BJ (cell line): Measurements from ENCODE around the gene SKIC8. TPM values are rescaled to one million over a fixed set of nuclear protein-coding genes. Genes with fewer than 3 reads are reported as not detected.

Source experiments
- CTCF ChIA-PET: fragments of 350-600 bp; formaldehyde crosslinking; extraction: SDS; loops from one replicate; lab custom pipeline; 2021; ENCODE audit warnings: antibody characterized with exemption, inconsistent platforms; lab: Yijun Ruan, JAX
- POLR2A ChIA-PET: fragments of 300-600 bp; sonication (Branson Sonifier 250); formaldehyde crosslinking; extraction: SDS; loops from one replicate; lab custom pipeline; 2021; ENCODE audit warnings: antibody characterized with exemption; lab: Charles Lee
- DNase-seq: peaks from one replicate; pipeline ENCODE4 v3.0.0-alpha.2; 2011; ENCODE audit warnings: low read depth
- H3K27me3 ChIP-seq: 2 replicates; pipeline ENCODE4 v1.6.0; 2011; ENCODE audit warnings: low read length; ENCODE audit not compliant: control insufficient read depth, insufficient read depth
- H3K36me3 ChIP-seq: 2 replicates; pipeline ENCODE4 v1.5.1; 2011; ENCODE audit warnings: low read length; ENCODE audit not compliant: control insufficient read depth, insufficient read depth
- H3K4me3 ChIP-seq: 2 replicates; pipeline ENCODE4 v1.5.1; 2011; ENCODE audit warnings: low read depth, mild to moderate bottlenecking, control low read depth, low read length
- CTCF ChIP-seq: IDR thresholded peaks from 2 replicates; pipeline ENCODE4 v1.5.1; 2011; ENCODE audit warnings: low read depth, mild to moderate bottlenecking, control low read depth, inconsistent platforms, low read length, moderate library complexity; ENCODE audit not compliant: insufficient read depth
- polyA minus RNA-seq: library from RNA; depleted of rRNA, polyadenylated mRNA; stranded (reverse); fragments of >200 nt; gene quantifications from 2 replicates; pipeline ENCODE4 v1.2.3, GENCODE V29; 2011; rRNA and poly(A)+ RNA removed
- polyA plus RNA-seq: library from polyadenylated mRNA; depleted of rRNA; stranded (reverse); fragments of >200 nt; gene quantifications from 2 replicates; pipeline ENCODE4 v1.2.3, GENCODE V29; 2011; rRNA removed

SKIC8 gene
- 72.8 and 73.4 TPM in 2 replicates for polyA plus RNA-seq
- 20.5 and 35.3 TPM in 2 replicates for polyA minus RNA-seq

DNA sequence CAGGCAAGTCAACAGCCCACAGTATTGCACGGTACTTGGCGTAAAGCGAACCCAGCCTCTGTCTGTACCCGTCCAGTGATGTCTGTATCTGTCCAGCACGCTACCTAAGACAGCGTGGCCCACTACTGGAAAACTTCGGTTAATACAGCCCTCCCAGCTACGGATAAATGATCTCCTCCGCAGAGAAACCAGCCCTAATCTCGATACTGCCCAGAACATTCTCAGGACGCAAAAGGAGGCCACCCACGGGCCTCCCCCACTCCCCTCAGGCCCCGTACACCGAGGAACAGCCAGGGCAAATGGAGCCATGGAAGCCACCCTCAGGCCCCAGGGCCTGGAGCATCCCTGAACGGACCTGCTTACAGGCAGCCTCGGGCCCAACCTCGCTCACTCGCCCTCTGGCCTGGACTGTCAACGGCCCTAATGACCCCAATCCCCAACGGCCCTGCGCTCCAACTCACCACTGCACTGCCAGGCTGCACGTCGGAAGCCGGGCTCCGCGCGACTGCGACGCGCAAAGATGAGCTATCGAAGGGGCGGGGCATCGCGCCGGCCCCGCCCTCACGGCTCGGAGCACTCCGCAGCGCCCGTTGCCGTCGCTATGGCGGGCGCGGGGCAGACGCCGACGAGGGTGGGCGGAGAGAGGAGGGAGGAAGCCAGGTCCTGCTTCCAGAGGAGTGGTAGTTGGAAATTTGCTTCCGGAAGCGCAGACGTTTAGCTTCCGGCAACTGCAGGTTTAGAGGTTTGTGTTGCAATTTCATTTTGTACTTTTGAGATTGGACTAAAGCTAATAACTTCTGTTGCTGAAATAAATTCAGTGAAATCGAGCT is at the start of gene SKIC8:
Gene SKIC8, minus strand, starts transcription at position 509 of the 830 bp plus-strand sequence. CDS start 3,923 bp downstream, outside the sequence.
- TF ChIP-seq CTCF, result 0 out of 2 replicates have a peak, but pooled peaks have one; percentile 1
- peak; percentile 62 for DNase-seq
- POLR2A ChIA-PET, result interaction anchor here (0.6 to 0.8 kb wide), 3 partner anchors 86 to 138 kb away, joined by 3 to 5 read pairs (median 5); no protein-coding TSS in a partner anchor
- no peaks in the 10 kb centered on the region for H3K27me3 ChIP-seq
- H3K4me3 ChIP-seq, result peak within 1 kb of the TSS; percentile 68
- CTCF ChIA-PET, result interaction anchor here (0.8 to 1.8 kb wide), 6 partner anchors 10 to 191 kb away, joined by 3 to 5 read pairs (median 4); no protein-coding TSS in a partner anchor
- peaks cover 1% of the 10 kb centered on the region; the same call in 1 of the 2 replicates for H3K36me3 ChIP-seq

DNA sequence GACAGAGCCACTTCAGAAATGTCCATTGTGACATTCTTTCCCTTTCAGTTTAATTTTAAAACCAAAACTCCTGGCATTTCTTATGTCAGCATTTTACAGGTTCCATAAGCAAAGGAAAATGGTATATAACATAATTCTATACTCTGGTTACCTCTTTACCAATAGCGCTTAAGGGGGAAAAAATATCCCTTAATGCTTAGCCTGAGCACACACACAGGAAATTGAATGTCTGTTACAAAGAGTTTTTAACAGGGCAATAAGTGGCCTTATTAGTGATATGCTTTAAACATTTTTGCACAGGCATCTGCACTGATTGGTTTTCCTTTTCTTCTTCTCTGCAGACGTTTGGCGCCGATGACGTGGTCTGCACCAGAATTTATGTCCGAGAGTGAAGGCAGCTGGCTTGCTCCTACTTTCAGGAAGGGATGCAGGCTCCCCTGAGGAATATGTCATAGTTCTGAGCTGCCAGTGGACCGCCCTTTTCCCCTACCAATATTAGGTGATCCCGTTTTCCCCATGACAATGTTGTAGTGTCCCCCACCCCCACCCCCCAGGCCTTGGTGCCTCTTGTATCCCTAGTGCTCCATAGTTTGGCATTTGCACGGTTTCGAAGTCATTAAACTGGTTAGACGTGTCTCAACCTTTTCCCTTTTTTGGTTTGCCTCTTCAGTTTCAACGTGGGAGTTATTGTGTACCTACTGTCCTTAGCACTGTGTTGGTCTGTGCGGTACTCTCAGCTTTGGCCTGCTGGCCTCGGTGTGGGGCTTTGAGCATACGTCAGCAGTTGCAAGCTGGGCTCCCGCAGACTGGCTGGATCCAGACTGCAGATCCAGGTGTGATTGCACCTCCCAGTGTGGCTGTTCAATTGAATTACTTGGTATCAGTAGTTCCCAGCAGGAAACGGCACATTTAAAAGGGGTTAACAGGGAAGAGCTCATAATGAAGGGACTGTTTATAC is 48.5 kb upstream of the SKIC8 start:
- no peak for DNase-seq
- Histone ChIP-seq H3K27me3 (peaks cover 27% of the 10 kb centered on the region), H3K4me3 (no peak overlapping the region), H3K36me3 (no peaks in the 10 kb centered on the region)
- ChIA-PET CTCF (interaction anchor here (1.0 kb wide), 1 partner anchor 8 kb away, joined by 3 read pairs; no protein-coding TSS in a partner anchor), POLR2A (no interaction called here)
- no peak for TF ChIP-seq CTCF

DNA sequence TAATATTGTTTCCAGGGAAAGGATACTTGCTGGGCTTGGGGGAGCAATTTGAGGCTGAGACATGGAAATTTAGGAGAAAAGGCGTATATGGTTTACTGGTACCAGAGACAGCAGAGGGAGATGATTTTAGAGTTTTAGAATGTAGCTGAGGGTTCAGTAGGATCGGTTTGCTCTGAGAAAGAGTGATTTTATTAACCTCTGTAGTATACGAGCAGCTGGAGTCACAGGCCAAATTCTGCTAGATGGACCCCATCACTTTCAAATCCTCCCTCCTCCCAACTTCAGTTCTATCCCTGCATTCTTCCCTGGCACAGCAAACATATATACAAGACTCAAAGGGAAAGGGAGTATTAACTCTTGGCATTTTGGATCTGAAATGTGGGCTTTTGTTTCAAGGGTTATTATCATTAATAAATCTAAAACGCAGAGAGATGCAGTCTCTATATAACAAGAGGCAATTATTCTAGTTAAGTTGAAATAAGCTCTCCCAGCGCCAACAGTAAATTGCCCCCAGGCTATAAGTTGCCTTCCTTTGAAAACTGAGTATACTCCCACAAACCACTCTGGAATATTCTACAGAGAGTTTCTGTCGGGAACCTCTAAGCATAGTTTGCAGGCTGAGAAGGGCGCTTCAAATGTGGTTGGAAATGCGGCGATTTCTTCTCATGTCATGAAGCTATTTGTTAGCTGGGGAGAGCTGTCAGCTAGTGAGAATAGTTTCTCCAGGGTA is 46.2 kb upstream of the SKIC8 start:
- no peak for DNase-seq
- no peak for TF ChIP-seq CTCF
- H3K27me3 ChIP-seq, result peaks cover 43% of the 10 kb centered on the region
- no peak overlapping the region for H3K4me3 ChIP-seq
- CTCF ChIA-PET, result interaction anchor here (0.5 to 2.9 kb wide), 2 partner anchors 77 to 293 kb away, joined by 3 to 9 read pairs; no protein-coding TSS in a partner anchor
- H3K36me3 ChIP-seq, result no peaks in the 10 kb centered on the region
- POLR2A ChIA-PET, result no interaction called here

DNA sequence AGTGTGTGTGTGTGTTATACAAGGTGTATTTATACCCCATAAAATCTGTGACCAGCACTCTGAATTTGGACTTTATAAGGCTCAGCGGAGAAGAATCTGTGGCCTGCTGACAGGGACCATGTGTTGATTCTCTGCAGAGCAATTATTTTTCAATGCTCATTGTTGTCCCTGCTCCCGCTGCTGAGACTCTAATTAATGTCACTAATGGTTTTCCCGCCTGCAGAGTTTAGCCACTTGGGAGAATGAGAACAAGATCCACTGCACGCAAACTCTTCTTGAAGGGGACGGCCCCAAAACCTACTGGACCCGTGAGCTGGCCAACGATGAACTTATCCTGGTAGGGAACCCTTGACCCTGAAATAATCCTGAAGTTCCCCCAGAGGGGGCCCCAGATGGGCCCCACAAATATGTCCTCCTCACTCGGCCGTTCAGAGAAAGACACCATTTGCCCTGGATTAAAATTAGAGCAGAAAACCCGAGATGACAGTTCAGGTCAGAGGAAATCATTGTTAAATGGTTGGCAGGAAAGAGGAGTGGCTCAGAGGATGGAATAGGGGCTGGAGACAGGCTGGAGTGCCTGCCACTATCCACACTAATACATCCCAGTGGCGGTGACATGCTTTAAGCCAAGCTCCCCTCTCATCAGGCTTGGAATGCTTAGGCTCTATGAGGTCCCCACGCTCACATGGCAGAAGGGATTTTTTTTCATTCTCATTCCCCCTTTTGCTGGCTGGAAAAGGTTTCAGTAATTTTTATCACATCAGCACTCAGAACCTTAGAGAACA is 44.1 kb upstream of the SKIC8 start:
- CTCF ChIA-PET, result interaction anchor here (1.1 to 2.9 kb wide), 2 partner anchors 10 to 79 kb away, joined by 3 to 9 read pairs; no protein-coding TSS in a partner anchor
- H3K4me3 ChIP-seq, result no peak overlapping the region
- no peak for DNase-seq
- POLR2A ChIA-PET, result no interaction called here
- H3K27me3 ChIP-seq, result peaks cover 51% of the 10 kb centered on the region
- TF ChIP-seq CTCF, result no peak
- no peaks in the 10 kb centered on the region for H3K36me3 ChIP-seq
